NCI-H146 treated with DMSO at 0.1 percent for 48 hours (cell line): ENCODE data around the gene UNC80.
"Not testable (repeated sequence)": the region's sequence is repeated elsewhere in the genome, so short reads cannot be mapped to it uniquely, and the experiment has no call there.

Experiments
- DNase-seq: peaks from one replicate; lab custom pipeline; 2025; ENCODE audit not compliant: unreplicated experiment; lab: John Stamatoyannopoulos, UW

The UNC80 gene

GRCh38 chr2:209771474-209772289 is at the start of gene UNC80:
TSS of gene UNC80 (plus strand) at chr2:209771832. CDS start at chr2:209772073, 241 bp downstream.
- peak; percentile 27 for DNase-seq

GRCh38 chr2:209726311-209726710 is 45.3 kb upstream of the UNC80 start:
- no peak for DNase-seq

GRCh38 chr2:209727077-209727476 is 44.6 kb upstream of the UNC80 start:
- DNase-seq = no peak

GRCh38 chr2:209734805-209735204 is 36.8 kb upstream of the UNC80 start:
- DNase-seq = no peak

- DNase-seq = no peak
These were observed 29.7 kb upstream of the UNC80 start for GRCh38 chr2:209741953-209742352.

- no peak for DNase-seq
These were observed 18.6 kb upstream of the UNC80 start for GRCh38 chr2:209753020-209753419.

- DNase-seq = no peak
These were observed 14.5 kb upstream of the UNC80 start for GRCh38 chr2:209757163-209757562.

- DNase-seq = no peak
These were observed 10.1 kb upstream of the UNC80 start for GRCh38 chr2:209761566-209761965.

- DNase-seq = no peak
These were observed 9.1 kb upstream of the UNC80 start for GRCh38 chr2:209762563-209762962.

- no peak for DNase-seq
These were observed 8.5 kb upstream of the UNC80 start for GRCh38 chr2:209763106-209763505.

GRCh38 chr2:209766613-209767012 is 5.0 kb upstream of the UNC80 start:
- DNase-seq = no peak

GRCh38 chr2:209767316-209767715 is 4.3 kb upstream of the UNC80 start:
- DNase-seq = no peak

- no peak for DNase-seq
These were observed 3.1 kb upstream of the UNC80 start for GRCh38 chr2:209768557-209768956.

- DNase-seq = peak; percentile 71
These were observed 656 bp downstream of the UNC80 start for GRCh38 chr2:209772290-209772685.

GRCh38 chr2:209773377-209773776 is 1.7 kb downstream of the UNC80 start:
- DNase-seq = peak; percentile 69

GRCh38 chr2:209787416-209787815 is 15.8 kb downstream of the UNC80 start:
- no peak for DNase-seq

GRCh38 chr2:209788925-209789324 is 17.3 kb downstream of the UNC80 start:
- no peak for DNase-seq

- DNase-seq = no peak
These were observed 18.6 kb downstream of the UNC80 start for GRCh38 chr2:209790066-209790728.

GRCh38 chr2:209791151-209791550 is 19.5 kb downstream of the UNC80 start:
- no peak for DNase-seq

- DNase-seq = not testable (repeated sequence)
These were observed 23.8 kb downstream of the UNC80 start for GRCh38 chr2:209795425-209795824.

GRCh38 chr2:209805351-209805750 is 33.7 kb downstream of the UNC80 start:
- DNase-seq = no peak

- no peak for DNase-seq
These were observed 34.7 kb downstream of the UNC80 start for GRCh38 chr2:209806318-209806717.
